NCI-H510A treated with DMSO at 0.1 percent for 48 hours (cell line): Measurements from ENCODE around the gene RNMT.

Source experiments
- DNase-seq: peaks from one replicate; lab custom pipeline; 2025; lab: John Stamatoyannopoulos, UW

The RNMT gene

GRCh38 chr18:13811993-13812392 is 85.5 kb downstream of the RNMT start:
- no peak for DNase-seq

GRCh38 chr18:13813271-13813849 is 86.9 kb downstream of the RNMT start:
- DNase-seq, result peak; percentile 59
